Subcutaneous adipose tissue (tissue), 4 donors: ENCODE data around the gene SLC38A11. TPM values are rescaled to one million over a fixed set of nuclear protein-coding genes. Genes with fewer than 3 reads are reported as not detected.

Experiments
- total RNA-seq, 4 donors: library from RNA; depleted of rRNA; stranded (reverse); fragments of >200 nt; gene quantifications; one replicate each; pipeline ENCODE4 v1.1.0, GENCODE V29; 2016
- TF ChIP-seq, protein P1 (sequence below): fragments of 450-650 bp; IDR thresholded peaks from one replicate; pipeline ENCODE4 v1.5.1; 2016; ENCODE audit warnings: low read depth, mild to moderate bottlenecking, control low read depth, antibody characterized with exemption, moderate library complexity

The SLC38A11 gene
- total RNA-seq, 4 donors from 2014 or later: 1.7 to 2.2 (median 2.2) TPM

DNA sequence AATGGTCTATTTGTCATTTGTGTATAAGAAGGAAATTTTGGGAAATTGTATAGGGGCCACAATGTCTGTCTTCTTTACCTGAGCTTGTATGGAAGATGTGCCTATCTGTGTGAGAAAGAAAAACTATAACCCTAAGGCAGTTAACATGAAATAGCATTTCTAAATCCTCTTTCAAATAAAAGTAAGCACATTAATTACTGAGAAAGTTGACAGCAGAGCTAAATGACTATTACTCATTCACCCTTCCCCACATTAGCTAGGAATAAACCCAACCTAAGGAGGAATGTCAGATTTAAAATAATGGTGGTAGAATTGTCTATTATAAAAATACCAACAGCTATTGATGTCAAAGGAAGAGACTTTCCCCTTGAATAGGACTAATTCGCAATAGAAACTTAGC lies 56.2 kb downstream of the SLC38A11 start:
- TF ChIP-seq, protein P1, sequence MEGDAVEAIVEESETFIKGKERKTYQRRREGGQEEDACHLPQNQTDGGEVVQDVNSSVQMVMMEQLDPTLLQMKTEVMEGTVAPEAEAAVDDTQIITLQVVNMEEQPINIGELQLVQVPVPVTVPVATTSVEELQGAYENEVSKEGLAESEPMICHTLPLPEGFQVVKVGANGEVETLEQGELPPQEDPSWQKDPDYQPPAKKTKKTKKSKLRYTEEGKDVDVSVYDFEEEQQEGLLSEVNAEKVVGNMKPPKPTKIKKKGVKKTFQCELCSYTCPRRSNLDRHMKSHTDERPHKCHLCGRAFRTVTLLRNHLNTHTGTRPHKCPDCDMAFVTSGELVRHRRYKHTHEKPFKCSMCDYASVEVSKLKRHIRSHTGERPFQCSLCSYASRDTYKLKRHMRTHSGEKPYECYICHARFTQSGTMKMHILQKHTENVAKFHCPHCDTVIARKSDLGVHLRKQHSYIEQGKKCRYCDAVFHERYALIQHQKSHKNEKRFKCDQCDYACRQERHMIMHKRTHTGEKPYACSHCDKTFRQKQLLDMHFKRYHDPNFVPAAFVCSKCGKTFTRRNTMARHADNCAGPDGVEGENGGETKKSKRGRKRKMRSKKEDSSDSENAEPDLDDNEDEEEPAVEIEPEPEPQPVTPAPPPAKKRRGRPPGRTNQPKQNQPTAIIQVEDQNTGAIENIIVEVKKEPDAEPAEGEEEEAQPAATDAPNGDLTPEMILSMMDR: no peak

GRCh38 chr2:164898475-164898874 lies 56.9 kb downstream of the SLC38A11 start:
- TF ChIP-seq, protein P1: no peak

- TF ChIP-seq, protein P1: no peak
Measured at GRCh38 chr2:164897469-164898260, 57.7 kb downstream of the SLC38A11 start.

DNA sequence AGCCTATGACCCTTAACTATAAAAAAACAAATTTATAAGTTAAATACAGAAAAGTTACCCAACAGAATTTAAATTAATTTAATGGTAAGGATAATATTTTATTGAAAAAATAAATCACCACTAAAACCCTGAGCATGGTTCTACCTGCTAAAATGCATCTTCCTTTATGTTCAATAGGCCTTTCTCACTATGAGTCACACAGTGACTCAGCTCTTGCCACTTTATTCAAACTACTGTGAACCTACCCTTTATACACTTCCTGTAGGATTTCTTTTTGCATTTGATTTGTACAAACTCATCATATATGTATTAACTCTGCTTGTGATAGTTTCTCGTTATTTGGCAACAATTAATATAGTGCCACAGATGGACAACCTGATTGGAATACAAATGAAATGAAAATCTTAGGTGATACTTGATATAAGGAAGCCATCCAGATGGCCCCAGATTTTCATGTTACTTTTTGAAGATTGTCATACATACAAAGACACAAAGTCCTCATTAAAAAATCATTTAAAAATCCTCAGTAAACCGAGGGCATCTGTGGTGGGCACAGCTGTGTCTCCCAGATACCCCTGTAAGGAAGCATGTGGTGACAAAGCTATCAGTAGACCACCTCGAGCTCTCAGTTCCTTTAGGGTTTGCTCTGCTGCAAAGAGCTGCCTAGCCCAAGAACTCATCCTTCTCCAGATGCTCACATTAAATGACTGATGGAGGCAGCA lies 58.5 kb downstream of the SLC38A11 start:
- TF ChIP-seq, protein P1: no peak

- TF ChIP-seq, protein P1: no peak
Measured at GRCh38 chr2:164896226-164896625, 59.1 kb downstream of the SLC38A11 start.

DNA sequence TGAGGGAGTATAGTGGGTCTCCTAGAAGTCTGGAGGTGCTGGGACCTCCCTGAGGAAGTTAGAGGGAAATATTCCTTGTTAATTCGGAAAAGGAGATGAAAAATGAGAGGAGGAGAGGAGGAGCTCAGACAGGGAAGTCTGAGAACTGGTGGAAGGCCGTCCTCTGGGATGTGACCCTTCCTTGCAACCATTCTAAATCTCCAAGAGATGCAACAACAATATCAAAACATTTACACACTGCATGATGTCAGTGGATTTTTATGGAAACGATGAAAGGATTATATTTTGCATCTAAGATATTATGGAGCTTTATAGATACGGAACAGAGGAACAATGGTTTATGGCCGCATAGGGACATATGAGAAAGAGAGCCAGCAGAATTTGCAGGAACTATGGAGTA lies 63.9 kb downstream of the SLC38A11 start:
- TF ChIP-seq, protein P1: no peak

DNA sequence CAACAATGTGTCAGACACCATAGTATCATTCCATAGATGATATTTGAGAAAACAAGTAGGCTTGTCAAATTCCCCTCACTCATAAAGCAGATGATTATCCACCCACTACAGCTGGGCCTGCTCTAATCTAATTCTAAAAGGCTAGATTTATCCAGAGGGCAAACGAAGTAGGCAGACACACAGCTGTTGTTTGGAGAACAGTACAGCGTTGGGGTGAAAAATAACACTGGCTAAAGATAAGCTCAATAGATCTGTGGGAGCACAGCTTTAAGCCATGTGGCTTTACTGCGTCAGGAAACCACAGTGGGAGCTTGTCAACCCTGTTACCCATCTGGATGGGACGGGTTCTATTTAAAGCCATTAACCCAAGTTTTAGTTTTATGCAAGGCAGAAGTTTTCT lies 64.8 kb downstream of the SLC38A11 start:
- TF ChIP-seq, protein P1: no peak
